ENCODE measurements around the gene ARHGDIG. TPM values are rescaled to one million over a fixed set of nuclear protein-coding genes. Genes with fewer than 3 reads are reported as not detected.
A peak's percentile ranks its signal among the peaks of the same experiment; 100 is the strongest.

The ARHGDIG gene
- total and polyA plus RNA-seq, 4 experiments from 2014 or later, result 0.96 TPM; not detected in 3

DNA sequence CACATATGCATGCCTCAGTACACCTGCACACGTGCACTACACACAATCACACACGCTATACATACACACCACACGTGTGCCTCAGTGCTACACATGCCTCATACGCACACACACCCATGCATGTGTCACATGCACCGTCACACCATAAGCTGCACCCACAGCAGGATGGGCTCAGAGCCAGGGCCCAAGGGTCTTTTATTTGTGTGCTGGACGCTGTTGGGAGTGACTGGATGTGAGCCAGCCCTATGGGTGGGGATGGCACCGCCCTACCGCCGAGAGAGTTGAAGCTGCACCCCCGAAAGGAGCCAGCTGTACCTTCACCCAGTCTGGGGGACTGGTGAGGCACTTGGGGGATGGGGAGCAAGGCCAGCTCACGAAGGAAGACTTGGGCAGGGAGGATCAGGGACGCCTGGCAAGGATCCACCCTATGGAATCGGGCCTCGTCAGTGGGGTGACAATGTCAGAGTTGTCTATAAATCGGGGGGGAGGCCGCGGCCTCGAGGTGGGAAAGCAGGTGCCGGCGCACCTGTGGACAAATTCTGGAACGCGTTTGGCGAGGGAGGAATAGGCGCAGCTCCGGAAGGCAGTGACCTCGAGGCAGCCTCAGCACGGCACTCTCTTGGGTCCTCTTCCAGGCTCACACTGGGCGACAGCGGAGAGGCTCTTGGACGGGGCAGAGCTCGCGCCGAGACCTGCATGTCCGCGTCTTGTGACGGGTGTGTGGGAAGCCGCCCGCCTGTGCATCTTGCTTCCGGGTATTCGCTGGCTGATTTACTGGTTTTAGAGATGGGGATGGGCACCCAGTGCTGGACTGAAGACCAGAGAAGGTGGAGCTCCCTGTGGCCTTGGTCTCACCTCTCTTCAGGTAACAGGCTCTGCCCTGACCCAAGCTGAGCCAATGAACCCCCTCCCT, 12.0 kb upstream of the ARHGDIG start:
- CTCF ChIA-PET (ENCODE audit: partially characterized antibody), result no interaction called here
- Mint-ChIP-seq H3K27me3 (peaks cover 0 to 1% of the 10 kb centered on the region in 2 donors), H3K4me3 (no peak overlapping the region), H3K36me3 (no peaks in the 10 kb centered on the region), H3K27ac (peak overlapping the region in 1 of 7 donors; percentile 69), H3K9me3 (no peaks in the 10 kb centered on the region), H3K4me1 (peaks cover 0 to 10% (median 3%) of the 10 kb centered on the region in 4 donors)
- Histone ChIP-seq H3K36me3 (ENCODE audit: insufficient read depth, low read length) (no peaks in the 10 kb centered on the region), H3K4me3 (ENCODE audit: low read length in 2 of 2) (no peak overlapping the region), H3K27me3 (ENCODE audit: insufficient read depth, low read length) (no peaks in the 10 kb centered on the region), H3K4me1 (ENCODE audit: insufficient read depth, low read length) (peaks cover 6% of the 10 kb centered on the region), H3K27ac (ENCODE audit: low read depth, low read length) (no peak overlapping the region), H3K9me3 (ENCODE audit: control insufficient read depth in 1 of 2, low read length in 2 of 2) (no peaks in the 10 kb centered on the region)
- POLR2A ChIA-PET (ENCODE audit: partially characterized antibody), result interaction anchor here (0.6 kb wide), 1 partner anchor 179 kb away, joined by 3 read pairs; no protein-coding TSS in a partner anchor
- intact Hi-C loops (cut with micrococcal nuclease), result no loop called here
- DNase-seq, result peak in 1 of 5 donors; percentile 29

DNA sequence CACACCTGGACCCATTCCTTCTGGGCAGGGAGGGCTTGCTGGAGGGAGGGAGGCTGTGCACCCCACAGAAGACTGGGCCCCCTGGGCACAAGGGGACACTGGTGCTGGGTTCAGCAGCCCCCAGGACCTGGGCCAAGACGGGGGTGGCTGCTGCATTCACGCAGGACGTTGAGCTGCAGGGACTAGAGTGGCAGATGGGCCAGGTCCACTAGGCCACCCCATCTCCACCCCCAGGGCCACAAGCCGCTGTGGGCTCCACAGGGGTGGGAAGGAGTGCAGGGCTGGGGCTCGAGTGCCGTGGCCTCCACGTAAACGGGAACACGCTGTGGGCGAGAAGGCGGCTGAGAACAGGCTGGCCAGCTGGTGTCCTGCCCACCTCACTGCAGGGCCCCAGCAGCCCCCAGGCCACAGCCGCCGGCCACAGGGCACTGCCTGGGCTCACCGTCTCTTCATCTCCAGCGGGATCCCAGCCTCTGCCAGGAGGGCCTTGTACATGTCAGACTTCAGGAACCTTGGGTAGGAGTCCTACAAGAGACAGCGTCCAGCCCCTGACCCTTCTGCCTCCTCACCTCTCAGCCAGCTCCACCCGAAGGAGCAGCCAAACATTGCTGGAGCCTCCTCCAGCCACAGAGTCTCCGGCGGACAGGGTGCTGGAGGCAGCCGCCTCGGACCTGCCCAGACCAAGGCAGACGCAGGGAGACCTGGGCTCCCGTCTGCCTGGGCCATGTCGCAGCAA, 11.2 kb upstream of the ARHGDIG start:
- CTCF ChIA-PET (ENCODE audit: partially characterized antibody), result no interaction called here
- Mint-ChIP-seq H3K4me3 (no peak overlapping the region), H3K36me3 (no peaks in the 10 kb centered on the region), H3K27ac (no peak overlapping the region), H3K27me3 (peaks cover 0 to 1% of the 10 kb centered on the region in 2 donors), H3K4me1 (peaks cover 0 to 10% (median 3%) of the 10 kb centered on the region in 4 donors), H3K9me3 (no peaks in the 10 kb centered on the region)
- intact Hi-C loops (cut with micrococcal nuclease), result no loop called here
- Histone ChIP-seq H3K9me3 (ENCODE audit: control insufficient read depth in 1 of 2, low read length in 2 of 2) (no peaks in the 10 kb centered on the region), H3K36me3 (ENCODE audit: insufficient read depth, low read length) (no peaks in the 10 kb centered on the region), H3K4me3 (ENCODE audit: low read length in 2 of 2) (no peak overlapping the region), H3K4me1 (ENCODE audit: insufficient read depth, low read length) (peaks cover 6% of the 10 kb centered on the region), H3K27me3 (ENCODE audit: insufficient read depth, low read length) (no peaks in the 10 kb centered on the region), H3K27ac (ENCODE audit: low read depth, low read length) (no peak overlapping the region)
- peak in 1 of 5 donors; percentile 4 for DNase-seq
- POLR2A ChIA-PET (ENCODE audit: partially characterized antibody), result no interaction called here

DNA sequence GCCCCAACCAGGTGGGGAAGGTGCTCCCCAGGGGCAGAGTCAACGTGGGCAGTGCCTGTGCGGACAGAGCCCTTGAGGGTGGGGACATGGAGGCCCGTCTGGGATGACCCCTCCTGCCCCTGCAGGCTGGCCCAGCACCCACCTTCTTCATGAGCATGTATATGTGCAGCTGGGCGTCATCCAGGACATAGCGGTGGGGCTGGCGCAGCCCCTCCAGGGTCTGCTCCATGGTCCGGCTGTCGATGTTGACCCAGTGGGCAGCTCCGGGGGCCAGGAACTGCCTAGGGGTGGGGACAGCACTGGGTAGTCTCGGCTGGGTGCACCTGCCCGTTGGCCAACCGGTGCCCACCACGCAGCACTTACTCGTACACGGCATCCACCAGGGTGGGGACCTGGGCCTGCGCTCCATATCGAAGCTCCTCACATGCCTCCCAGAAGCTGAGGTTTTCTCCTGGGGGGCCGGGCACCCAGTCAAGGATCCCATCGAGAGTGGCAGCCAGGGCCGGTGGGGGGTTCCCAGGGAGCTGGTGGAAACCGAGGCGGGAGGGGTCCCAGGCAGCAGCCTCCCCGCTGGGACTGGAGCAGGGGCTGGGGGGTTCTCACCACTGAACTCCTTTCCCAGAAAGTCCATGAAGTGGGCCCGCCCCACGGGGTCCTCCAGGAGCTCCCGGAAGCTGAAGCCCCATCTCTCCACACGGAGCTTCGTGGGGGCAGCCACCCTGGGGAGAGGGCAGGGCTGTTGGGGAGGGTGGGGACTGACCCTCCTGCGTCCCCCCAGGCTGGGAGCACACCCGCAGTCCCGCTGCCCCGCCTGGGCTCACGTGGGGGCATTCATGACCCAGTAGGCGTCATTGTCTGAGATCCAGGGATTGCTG, 9.8 kb upstream of the ARHGDIG start:
- H3K36me3 Mint-ChIP-seq, result no peaks in the 10 kb centered on the region

DNA sequence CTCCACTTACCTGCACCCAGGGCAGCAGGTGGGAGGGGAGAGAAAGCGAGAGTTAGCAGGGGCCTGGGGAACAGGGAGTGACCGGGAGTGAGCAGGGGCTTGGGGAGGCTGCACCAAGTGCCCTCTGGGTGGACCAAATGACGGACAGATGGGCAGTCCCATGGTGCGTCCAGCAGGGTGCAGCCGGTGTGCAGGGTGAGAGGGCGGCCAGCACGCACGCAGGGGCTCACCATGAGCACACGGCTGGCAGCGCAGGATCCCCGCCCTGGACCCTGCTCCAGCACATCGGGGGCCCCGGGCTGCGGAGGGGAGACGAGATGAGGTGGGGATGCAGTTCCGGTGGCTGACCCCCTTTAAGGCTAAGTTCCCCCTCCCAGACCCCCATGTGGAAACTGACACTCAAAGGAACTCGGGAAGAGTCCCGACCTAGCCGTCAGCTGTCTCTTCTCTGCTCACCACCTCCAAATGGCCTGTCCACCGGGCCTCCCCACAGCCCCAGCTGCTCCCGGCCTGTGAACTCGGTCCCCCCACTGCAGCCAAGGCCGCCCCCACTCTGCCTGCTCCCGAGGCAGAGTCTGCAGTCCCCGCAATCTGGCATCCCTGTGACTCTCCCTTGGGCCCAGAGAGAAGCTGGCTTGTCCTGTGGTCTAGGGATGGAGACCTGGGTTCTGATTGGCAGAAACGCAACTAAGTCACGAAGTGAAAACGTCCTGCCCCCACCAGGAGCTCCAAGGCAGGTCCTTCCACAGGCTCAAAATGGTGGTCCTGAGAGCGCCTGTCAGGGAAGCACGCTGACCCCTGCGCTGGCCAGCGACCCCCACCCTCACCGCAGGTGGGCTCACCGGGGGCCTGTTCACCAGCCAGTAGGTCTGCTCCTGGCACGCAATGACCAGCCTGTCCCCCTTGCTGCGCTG, 7.5 kb upstream of the ARHGDIG start:
- Mint-ChIP-seq H3K27me3 (peaks cover 4% of the 10 kb centered on the region in 2 donors), H3K36me3 (no peaks in the 10 kb centered on the region), H3K4me1 (peaks cover 0 to 3% (median 0%) of the 10 kb centered on the region in 4 donors), H3K9me3 (no peaks in the 10 kb centered on the region), H3K4me3 (no peak overlapping the region), H3K27ac (no peak overlapping the region)
- Histone ChIP-seq H3K4me3 (ENCODE audit: low read length in 2 of 2) (no peak overlapping the region), H3K27ac (ENCODE audit: low read depth, low read length) (no peak overlapping the region), H3K9me3 (ENCODE audit: control insufficient read depth in 1 of 2, low read length in 2 of 2) (no peaks in the 10 kb centered on the region), H3K27me3 (ENCODE audit: insufficient read depth, low read length) (no peaks in the 10 kb centered on the region), H3K4me1 (ENCODE audit: insufficient read depth, low read length) (peaks cover 4% of the 10 kb centered on the region), H3K36me3 (ENCODE audit: insufficient read depth, low read length) (no peaks in the 10 kb centered on the region)
- DNase-seq, result no peak
- ChIA-PET CTCF (ENCODE audit: partially characterized antibody) (no interaction called here), POLR2A (ENCODE audit: partially characterized antibody) (no interaction called here)
- intact Hi-C loops (cut with micrococcal nuclease), result no loop called here

More for the DNA sequence above, 9.8 kb upstream of the ARHGDIG start:
- no peak overlapping the region for H3K4me3 ChIP-seq (ENCODE audit: low read length in 2 of 2)
- H3K27me3 ChIP-seq (ENCODE audit: insufficient read depth, low read length), result no peaks in the 10 kb centered on the region
- no peak overlapping the region for H3K4me3 Mint-ChIP-seq
- H3K27ac ChIP-seq (ENCODE audit: low read depth, low read length), result no peak overlapping the region
- intact Hi-C loops (cut with micrococcal nuclease), result no loop called here
- H3K4me1 ChIP-seq (ENCODE audit: insufficient read depth, low read length), result peaks cover 7% of the 10 kb centered on the region
- DNase-seq, result no peak
- H3K9me3 Mint-ChIP-seq, result no peaks in the 10 kb centered on the region
- no peak overlapping the region for H3K27ac Mint-ChIP-seq
- ChIA-PET CTCF (ENCODE audit: partially characterized antibody) (no interaction called here), POLR2A (ENCODE audit: partially characterized antibody) (no interaction called here)
- peaks cover 0 to 1% of the 10 kb centered on the region in 2 donors for H3K27me3 Mint-ChIP-seq
- H3K36me3 ChIP-seq (ENCODE audit: insufficient read depth, low read length), result no peaks in the 10 kb centered on the region
- no peaks in the 10 kb centered on the region for H3K9me3 ChIP-seq (ENCODE audit: control insufficient read depth in 1 of 2, low read length in 2 of 2)
- H3K4me1 Mint-ChIP-seq, result peaks cover 0 to 6% (median 3%) of the 10 kb centered on the region in 4 donors

DNA sequence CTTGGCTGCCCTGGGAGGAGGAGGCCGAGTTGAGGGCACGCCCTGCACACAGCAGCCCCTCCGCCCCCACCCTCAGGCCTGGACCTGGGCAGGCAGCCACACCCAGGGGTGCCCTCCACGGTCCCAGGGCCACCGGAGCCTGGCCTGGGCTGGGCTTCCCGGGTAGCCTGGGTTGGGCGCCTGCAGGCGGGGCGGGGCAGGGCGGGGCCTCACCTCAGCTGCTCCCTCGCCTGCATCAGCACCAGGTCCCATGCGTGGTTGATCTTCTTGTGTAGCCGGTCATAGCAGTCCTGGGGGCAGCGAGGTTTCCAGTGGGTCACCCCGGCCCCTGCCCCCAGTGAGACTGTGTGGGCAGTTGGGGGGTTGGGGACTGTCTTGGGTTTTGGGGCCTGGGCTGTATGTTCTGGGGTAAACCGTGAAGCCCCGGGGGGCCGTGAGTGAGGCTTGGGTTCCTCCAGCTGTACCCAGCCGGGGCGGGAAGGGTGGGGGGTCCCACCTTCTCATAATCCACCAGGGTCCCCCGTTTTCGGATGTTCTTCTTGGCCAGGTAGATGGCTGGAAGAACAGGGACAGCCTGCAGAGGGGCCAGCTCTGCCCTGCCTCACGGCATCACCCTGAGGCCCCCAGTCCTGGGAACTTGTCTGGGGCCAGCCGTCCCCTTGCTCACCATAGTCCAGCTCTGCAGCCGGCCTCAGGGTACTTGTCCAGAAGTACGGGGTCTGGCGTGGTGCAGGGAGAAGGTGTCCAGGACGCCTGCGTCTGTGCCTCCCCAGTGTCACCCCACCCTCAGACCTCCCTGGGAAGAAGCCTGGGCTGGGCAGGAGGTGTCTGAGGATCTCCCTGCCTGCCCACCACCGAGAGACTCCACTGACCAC, 6.6 kb upstream of the ARHGDIG start:
- no peaks in the 10 kb centered on the region for H3K36me3 ChIP-seq (ENCODE audit: insufficient read depth, low read length)
- no peak overlapping the region for H3K4me3 Mint-ChIP-seq
- H3K4me1 Mint-ChIP-seq, result peaks cover under 1 to 4% (median 2%) of the 10 kb centered on the region in 4 donors
- CTCF ChIA-PET (ENCODE audit: partially characterized antibody), result no interaction called here
- H3K27ac Mint-ChIP-seq, result no peak overlapping the region
- intact Hi-C loops (cut with micrococcal nuclease), result no loop called here
- POLR2A ChIA-PET (ENCODE audit: partially characterized antibody), result no interaction called here
- H3K4me3 ChIP-seq (ENCODE audit: low read length in 2 of 2), result no peak overlapping the region
- H3K27me3 ChIP-seq (ENCODE audit: insufficient read depth, low read length), result no peaks in the 10 kb centered on the region
- peaks cover 6% of the 10 kb centered on the region for H3K4me1 ChIP-seq (ENCODE audit: insufficient read depth, low read length)
- H3K9me3 ChIP-seq (ENCODE audit: control insufficient read depth in 1 of 2, low read length in 2 of 2), result no peaks in the 10 kb centered on the region
- H3K9me3 Mint-ChIP-seq, result no peaks in the 10 kb centered on the region
- peaks cover 4 to 5% of the 10 kb centered on the region in 2 donors for H3K27me3 Mint-ChIP-seq
- no peaks in the 10 kb centered on the region for H3K36me3 Mint-ChIP-seq
- no peak overlapping the region for H3K27ac ChIP-seq (ENCODE audit: low read depth, low read length)
- peak in 1 of 5 donors; percentile 30 for DNase-seq

Measured in CD4-positive, alpha-beta memory T cell (primary cell).